ENCODE results near the gene UBE2S.

UBE2S gene

DNA sequence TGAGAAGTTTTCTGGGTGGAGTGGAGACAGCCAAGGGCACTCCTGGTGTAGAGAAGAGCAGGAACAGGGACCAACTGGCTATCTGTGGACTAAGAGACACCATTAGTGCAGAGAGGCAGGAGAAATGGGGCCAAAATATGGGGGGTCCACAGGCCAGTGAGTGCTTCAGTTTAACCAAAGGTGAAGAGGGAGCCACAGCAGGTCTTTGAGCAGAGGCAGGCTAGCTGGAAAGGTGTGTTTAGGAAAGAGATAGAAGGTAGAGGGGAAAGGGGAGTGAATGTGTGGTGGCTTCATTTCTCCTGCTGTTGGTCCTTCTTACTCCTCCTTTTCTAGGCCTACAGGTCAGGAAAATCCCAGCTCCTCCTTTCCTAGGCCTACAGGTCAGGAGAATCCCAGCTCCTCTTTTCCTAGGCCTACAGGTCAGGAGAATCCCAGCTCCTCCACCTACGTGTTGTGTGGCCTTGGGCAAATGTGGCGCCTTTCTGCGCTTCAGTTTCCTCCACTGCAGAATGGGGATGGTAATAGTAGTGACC is 25.0 kb downstream of the UBE2S start:
- no peak for DNase-seq

GRCh38 chr19:55382013-55382412 is 25.6 kb downstream of the UBE2S start:
- DNase-seq = no peak

- DNase-seq = no peak
Measured at GRCh38 chr19:55379174-55379573, 28.4 kb downstream of the UBE2S start.

DNA sequence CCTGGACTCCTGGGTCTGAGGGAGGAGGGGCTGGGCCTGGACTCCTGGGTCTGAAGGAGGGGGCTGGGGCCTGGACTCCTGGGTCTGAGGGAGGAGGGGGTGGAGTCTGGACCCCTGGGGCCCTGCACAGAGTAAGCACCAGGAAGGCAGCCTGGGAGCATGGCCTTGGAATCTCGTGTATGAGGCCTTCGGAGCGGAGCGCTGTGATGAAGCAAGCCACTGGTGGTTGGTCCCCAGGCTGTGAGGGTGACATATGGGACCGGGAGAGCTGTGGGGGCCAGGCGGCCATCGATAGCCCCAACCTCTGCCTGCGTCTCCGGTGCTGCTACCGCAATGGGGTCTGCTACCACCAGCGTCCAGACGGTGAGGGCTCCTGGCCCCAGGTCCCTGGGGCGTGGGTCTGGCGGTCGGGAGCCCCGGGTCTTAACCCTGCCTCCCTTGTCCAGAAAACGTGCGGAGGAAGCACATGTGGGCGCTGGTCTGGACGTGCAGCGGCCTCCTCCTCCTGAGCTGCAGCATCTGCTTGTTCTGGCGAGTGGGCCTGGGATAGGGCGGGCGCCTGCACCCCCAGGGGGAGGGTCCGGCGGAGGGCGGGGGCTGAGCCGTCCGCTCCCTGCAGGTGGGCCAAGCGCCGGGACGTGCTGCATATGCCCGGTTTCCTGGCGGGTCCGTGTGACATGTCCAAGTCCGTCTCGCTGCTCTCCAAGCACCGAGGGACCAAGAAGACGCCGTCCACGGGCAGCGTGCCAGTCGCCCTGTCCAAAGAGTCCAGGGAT is 30.0 kb downstream of the UBE2S start:
- DNase-seq = no peak

DNA sequence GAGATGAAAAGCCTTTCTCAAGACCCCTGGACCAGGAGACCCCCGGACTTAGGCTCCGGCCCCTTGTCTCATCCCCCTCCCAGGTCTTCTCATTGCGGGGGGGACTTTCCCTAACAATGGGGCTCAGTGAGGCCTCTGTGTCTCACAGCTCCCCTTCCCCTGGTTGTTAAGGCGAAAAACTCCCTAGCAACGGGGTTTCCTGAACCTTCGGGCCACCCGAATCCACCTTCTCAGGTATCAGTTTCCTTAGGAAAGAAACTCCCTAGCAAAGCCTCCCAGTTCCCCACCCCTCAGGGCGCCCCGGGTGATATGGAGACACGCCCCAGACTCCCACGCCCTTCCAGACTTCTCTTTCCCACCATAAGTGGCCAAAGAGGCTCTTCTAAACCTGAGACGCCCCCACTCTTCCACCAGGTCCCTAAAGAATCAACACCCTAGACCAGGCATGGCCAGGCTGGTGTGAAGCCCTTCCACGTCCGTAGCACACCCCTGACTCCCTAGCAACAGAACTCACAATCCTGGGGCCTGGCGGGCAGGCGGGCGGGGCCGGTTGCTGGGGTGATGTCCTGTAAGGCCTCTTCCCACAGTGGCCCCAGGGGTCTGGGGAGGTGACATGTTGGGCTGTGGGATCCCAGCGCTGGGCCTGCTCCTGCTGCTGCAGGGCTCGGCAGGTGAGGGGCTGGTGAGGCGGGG is 31.2 kb downstream of the UBE2S start, which contains the start of gene TMEM190:
TSS of gene TMEM190 (plus strand) at position 586 of the 693 bp plus-strand sequence. CDS start at position 614, 28 bp downstream.
- no peak for DNase-seq

GRCh38 chr19:55373993-55374757 is 33.4 kb downstream of the UBE2S start:
- DNase-seq = no peak

GRCh38 chr19:55373306-55373992 is 34.1 kb downstream of the UBE2S start:
- DNase-seq = no peak

DNA sequence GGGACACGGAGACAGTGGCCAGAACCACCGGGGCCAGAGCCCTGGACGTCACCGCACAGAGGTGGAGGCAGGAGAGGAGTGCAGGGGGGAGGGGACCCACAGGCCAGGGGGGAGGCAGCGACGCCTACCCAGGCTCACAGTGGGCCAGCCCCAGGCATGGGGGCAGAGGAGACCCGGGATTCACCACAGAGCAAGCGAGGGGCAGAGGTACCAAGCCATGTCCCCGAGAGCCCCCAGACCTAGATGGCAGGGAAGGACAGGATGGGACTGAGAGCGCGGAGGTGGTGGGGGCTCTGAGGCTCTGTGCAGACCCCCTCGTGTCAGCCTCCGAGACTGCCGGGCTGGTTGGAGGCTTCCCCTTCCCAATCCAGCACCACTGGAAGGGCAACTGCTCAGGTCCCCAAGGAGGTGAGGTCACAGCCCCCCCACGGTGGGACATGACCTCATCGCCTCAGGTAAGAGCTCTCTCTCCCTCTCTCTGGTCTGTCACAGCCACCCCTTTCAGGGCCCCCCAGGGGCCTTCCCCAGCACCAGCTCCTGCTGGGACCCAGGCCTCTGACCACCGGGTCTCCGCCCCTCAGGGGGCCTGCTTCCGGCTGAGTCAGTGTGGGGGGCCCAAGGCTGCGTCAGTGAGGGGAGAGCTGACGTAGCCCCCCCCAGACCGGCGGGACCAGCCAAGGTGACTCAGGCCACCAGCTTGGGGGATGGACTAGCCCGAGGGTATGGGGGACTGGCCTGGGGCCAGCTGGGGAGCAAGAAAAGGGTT is 35.1 kb downstream of the UBE2S start:
- no peak for DNase-seq

DNA sequence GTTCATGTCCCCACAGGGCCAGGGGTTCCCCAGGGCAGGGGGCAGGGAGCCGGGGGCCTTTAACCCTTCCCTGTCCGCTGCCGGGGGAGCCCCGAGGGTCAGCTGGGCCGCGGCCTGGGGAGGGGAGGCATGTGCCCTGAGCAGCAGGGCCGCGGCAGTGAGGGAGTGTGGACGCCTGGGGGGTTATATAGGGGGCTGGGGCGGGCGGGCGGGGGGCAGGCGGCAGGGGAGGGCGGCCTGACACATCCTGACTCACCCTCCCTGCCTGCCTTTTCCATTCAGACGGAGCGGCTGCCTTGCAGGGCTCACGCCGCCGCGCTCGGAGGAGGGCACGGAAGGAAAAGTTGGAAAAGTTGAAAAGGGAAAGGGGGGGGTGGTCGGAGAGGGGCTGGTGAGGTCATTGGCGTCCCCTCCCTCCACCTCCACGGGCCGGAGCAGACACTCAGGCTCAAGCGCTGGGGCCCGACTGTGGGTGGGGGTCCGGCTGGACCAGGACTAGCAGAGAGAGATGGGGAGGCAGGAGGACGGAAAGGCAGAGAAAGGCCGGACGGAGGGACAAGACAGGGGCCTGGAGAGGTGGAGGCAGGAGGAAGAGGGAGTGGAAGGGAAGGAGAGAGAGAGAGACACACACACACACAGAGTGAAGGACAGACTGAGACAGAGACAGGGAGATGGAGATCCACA is 37.1 kb downstream of the UBE2S start, which contains the start of gene IL11:
TSS of gene IL11 (minus strand) at position 159 of the 684 bp plus-strand sequence. CDS start at position 6, 153 bp downstream.
- DNase-seq = no peak

DNA sequence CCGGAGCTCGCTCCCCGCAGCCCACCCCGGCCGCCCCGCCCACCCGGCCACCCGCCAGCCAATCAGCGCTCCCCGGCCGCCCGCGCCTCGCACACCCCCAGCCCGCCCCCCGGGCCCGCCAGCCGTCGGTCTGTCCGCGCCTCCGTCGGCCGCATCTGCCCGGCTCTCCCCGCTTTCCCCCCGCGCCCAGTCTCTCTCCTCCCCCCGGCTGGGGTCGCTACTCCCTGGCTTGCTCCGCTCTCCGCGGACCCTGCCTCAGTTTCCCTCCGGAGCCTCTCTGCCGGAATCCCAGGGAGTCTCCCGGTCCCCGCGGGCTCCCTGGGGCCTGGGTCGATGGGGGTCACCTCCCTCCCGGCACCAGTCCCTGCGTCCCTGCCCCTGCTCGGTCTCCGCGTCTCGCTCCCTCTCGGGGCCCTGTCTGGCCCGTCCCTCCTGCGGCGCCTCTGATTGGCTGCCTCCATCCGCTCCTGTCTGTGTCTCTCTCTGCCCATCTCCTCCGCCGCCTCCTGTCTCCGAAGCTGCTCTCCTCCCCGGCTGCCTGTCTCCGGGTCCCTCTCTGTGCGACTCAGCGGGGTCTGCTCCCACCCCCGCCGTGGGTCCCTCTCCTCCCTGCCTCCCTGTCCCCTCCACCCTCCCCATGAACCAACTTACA is 37.8 kb downstream of the UBE2S start:
- DNase-seq = peak in 2 of 3 experiments; percentile 59 to 66

GRCh38 chr19:55368701-55369563 is 38.7 kb downstream of the UBE2S start:
- peak in 1 of 3 experiments; percentile 28 for DNase-seq

DNA sequence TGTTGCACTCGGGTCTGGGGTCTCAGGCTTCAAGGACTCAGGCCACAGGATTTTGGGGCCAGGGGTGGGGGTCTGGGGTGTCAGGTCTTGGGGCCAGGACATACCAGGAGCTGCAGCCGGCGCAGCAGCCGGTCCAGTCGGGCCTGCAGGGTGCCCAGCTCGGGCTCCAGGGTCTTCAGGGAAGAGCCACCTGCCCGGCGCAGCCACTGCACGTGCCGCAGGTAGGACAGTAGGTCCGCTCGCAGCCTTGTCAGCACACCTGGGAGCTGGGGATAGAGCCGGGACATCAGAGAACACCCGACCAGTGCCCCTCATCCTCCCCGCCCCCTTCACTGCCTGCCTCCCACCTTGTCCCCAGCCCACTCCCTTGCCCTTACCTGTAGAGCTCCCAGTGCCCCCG is 39.5 kb downstream of the UBE2S start:
- no peak for DNase-seq

GRCh38 chr19:55366790-55367189 is 40.8 kb downstream of the UBE2S start:
- no peak for DNase-seq

- DNase-seq = no peak
Measured at GRCh38 chr19:55365964-55366363, 41.6 kb downstream of the UBE2S start.

DNA sequence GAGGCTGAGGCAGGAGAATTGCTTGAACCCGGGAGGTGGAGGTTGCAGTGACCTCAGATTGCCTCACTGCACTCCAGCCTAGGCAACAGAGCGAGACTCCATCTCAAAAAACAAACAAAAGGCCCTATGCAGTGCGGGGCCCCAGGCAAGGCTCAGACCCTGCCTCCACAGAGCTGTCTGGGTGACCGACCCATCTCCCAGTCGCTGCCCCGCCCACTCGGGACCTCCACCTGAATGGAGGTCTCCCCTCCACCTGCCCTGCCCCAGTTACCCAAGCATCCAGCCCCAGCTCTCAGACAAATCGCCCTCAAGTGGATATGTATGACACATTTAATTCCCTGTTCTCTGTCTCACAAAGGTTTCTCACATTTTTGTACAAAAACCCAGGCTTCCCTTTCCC is 42.3 kb downstream of the UBE2S start:
- DNase-seq = no peak

GRCh38 chr19:55362990-55363716 is 44.4 kb downstream of the UBE2S start, which contains the start of gene GARIN5B:
GARIN5B (minus strand) TSS chr19:55363260; CDS start chr19:55363066, 194 bp downstream.
- no peak for DNase-seq

DNA sequence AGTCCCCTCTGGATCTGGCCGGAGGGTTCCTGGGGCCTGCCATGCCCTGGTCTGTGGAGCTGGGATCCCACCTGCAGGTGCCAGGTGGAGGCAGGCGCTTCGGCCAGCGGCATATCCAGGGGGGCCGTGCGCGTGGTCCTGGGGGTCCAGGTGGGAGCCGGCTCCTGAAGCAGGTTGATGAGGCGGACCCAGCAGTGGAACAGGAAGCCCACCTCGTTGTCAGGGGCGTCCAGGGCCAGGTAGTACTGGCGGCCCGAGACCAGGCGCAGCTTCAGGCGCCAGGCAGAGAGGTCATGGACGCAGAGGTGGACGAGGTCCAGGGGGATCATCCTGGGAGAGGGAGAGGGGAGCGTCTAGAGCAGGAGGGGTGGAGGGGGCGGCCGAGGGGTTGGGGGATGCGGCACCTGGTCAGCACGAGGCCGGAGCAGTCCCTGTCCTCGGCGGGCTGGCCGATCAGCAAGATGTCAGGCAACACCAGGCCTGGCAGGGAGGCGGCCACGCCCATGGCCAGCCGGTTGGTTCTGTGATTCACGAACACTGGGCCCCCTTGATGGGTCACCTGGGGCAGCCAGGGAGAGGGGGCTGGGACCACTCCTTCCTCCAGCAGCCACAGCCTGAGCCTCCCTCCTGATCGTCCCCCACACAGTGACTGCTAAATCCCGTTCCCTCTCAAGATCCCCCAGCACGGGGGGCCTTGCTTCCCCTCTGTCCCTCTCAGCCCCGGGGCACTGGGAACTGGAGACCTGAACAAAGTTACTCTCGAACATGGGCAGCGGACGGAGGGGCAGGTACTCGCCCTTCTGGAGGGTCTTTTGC is 45.2 kb downstream of the UBE2S start:
- DNase-seq = no peak

DNA sequence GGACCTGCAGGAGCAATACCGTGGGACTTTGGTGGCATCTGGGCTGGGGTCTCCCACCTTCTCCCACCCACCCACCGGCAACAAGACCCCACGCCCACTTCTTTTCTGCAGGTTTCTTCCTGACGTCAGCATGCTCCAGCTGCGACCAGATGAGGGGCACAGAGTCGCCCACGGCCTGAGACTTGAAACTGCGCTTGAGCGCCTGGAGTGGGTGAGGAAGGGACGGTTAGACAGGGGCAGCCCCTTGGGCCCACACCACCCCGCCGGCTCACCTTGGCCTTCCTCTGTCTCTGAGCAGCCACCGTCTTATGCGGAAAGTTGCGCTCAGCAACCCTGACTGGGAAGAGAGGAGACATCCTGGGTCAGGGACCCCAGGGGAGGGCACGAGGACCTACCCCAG is 46.7 kb downstream of the UBE2S start:
- DNase-seq = no peak

Data from NCI-H1417 (cell line).